Measurements from ENCODE around the gene WWOX.

DNA sequence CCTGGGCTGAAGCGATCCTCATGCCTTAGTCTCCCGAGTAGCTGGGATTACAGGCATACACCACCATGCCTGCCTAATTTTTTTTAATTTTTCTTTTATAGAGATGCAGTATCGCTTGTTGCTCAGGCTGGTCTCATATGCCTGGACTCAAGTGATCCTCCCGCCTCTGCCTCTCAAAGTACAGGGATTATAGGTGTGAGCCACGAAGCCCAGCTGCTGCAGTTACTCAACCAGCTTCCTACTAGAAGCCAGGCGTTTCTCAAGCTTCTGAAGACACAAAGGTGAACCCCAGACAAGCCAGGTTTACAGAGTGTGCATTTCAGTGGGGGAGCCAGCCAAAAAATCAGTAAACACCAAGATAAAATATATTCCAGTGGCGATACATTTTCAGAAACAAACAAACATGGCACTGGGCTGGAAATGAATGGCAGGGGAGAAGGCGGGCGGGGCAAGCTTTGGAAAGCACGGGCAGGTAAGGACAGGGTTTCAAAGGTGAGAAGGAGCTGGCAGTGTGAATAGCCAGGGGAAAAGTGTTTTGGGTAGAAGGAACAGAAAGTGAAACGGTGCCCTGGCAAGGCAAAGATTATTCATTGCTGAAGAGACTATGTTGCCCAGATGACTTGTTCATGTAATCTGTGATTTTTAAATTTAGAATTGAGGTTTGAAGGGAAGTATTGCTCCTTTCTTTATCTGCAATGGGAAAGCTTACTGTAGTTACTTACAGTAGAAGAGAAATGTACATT is 471.1 kb downstream of the WWOX start:
- no peak for TF ChIP-seq POLR2A (IDR thresholded peaks at IDR 0.05)
- no peak for TF ChIP-seq CTCF (IDR thresholded peaks at IDR 0.05)
